ENCODE measurements around the gene EMX1.
A peak's percentile ranks its signal among the peaks of the same experiment; 100 is the strongest.

Gene EMX1

DNA sequence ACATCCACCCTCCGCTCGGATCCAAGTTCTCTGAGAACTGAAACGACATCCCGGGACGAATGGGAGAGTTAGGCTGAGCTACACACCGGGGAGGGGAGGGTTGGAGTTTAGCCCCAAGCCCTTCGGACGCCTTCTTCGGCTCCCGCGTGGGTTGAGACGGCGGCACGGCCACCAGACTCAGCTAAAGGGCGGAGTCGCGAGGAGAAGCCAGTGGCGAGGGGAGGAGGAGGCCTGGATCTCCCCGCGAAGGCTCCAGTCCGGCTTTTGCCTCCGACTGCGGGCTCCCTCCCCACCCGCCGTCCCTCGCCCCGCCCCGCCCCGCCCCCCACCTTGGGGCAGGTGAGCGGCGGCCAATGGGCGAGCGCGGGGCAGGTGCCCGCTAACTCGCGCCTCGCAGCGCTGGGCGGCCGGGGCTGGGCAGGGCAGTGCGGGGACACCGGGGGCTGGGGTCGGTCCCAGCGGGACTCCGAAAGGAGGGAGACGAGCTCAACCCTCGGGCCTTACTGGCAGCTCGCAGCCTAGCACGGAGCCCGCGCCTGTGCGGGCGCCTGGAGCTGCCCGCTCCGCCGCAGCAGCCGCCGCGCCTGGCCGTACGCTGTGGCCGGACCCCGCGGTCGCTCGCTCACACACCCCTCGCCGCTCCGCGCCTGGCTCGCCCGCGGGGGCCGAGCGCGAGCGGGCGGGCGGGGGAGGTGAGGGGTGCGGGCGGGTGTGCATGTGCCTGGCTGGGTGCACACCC, at the start of gene EMX1:
TSS of gene EMX1 (plus strand) at position 382 of the 739 bp plus-strand sequence. CDS start at position 716, 334 bp downstream.
- DNase-seq: no peak

DNA sequence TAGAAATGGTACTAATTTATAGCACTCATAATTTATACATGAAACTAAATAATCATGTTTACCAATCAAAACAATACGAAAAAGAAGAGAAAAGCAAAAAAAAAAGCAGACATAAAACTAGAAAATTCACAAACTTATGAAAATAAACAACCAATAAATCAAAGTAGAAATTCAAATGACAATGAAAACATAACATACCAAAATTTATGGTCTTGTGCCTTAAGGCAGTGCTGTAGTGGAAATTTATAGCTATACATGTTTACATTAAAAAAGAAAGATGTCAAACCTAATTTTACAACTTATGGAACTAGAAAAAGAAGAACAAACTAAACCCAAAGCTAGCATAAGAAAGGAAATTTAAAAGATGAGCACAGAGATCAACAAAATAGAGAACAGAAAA, 46.3 kb upstream of the EMX1 start:
- no peak for DNase-seq

DNA sequence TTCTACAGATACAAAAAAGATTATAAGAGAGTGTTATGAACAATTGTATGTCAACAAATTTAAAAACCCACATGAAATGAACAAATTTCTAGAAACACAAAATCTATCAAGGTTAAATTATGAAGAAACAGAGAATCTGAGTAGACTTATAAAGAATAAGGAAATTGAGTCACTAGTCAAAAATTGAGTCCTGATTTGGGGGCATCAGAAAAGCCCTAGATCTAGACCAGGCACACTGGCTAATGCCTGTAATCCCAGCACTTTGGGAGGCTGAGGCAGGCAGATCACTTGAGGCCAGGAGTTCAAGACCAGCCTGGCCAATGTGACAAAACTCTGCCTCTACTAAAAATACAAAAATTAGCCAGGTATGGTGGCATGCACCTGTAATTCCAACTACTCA, 45.4 kb upstream of the EMX1 start:
- no peak for DNase-seq

DNA sequence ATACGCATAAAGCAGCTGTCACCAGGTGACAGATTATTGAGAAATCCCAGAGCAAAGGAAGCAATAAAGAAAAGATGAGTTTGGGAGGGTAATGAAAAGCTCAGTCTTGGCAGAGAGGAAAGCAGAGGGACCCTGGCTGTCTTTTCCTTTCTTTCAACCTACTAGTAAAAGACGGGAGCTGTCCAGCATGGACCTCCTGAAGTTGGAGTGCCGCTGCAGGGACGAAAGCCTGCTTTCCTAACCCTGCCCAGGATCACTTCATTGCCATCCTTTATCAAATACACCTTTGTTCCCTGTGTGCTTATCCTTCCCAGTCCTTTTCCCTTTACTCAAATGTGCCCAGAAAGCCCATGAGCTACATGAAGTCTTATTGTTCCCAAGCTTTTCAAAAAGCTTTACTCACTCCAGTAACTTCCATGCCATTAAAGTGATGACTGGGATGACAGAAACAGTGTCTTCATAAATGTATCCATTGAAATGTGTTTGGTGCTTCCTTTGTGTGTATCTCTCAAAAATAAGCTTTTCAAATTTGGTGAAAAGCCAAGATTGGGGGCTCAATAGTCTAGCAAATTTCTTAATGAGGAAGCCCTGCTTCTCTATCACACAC, 33.9 kb upstream of the EMX1 start:
- no peak for DNase-seq

GRCh38 chr2:72886505-72887031, 30.8 kb upstream of the EMX1 start:
- DNase-seq: no peak

- peak; percentile 68 for DNase-seq
These were observed 30.1 kb upstream of the EMX1 start, which contains the start of gene SPR for GRCh38 chr2:72887032-72887739. Gene SPR (plus strand): TSS chr2:72887408. CDS start chr2:72887433, 25 bp downstream.

DNA sequence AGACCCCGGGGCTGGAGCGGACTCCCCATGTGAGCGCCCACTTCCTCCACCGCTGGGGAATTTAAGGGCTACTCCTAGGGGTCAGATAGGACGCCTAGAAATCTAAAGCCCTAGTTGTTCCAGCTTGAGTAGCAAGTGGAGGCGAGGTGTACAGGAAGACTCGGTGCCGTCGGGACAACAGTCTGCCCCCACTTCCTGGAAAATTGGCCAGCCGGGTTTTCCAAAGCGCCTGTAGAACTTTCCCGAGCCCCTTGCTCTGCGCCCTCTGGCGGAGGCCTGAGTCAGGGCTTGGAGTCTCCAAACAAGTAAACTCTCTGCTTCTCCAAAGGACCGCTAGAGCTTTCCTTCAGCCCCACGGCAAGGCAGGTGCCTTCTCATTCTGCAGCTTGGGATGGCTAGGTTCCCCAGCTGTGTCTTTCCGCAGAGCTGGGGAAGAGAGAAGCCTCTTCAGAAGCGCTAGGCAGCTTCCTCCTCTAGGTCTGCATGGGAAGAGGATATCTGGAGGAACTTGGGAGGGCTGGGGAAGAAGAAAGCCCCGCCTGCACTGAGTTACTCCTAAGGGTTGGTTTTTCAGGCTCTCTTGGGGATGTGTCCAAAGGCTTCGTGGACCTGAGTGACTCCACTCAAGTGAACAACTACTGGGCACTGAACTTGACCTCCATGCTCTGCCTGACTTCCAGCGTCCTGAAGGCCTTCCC, 29.4 kb upstream of the EMX1 start:
- DNase-seq: peak; percentile 52

DNA sequence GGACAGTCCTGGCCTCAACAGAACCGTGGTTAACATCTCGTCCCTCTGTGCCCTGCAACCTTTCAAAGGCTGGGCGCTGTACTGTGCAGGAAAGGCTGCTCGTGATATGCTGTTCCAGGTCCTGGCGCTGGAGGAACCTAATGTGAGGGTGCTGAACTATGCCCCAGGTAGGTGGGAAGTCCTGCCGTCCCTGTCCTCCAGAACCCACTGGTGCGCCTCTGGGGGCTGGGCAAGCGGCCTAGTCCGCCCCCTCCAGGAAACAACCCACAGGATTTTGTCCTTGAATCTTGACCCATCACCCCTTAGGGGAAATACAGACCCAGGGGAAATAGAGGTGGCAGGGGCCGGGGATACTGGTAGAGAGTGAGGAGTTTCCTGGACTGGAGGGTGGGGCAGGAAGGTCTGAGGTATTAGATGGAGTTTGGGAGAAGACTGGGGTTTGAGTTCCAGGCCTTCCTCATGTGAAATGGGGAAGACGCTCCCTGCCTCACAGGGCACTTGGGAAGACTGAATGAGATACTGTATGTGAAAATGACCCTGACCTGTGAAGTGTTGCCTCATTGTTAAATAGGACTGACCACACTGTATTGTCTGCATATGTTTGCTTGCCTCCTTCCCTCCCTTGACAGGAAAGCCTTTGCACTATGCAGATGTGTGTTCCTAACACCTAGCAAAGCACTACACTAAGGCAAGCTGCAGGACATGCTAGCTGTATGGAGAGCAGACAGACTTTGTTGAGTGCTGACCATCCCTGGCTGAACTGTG, 28.7 kb upstream of the EMX1 start:
- no peak for DNase-seq

DNA sequence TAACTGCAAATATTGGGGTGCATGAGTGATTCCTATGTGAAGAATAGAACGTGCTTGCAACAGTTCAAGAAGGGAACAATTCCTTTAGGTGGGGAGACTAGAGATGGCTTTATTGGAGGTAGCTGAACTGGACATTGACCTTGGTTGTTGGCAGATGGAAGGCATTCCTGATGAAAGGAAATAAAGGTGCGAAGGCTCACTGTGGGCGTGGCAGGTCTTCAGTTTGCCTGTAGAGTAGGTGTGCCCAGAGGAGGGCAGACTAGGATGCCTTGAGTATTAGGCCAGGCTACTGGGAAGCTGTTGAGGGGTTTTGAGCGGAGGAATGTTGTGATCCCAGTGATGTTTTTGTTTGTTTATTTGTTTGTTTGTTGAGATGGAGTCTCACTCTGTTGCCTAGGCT, 27.3 kb upstream of the EMX1 start:
- no peak for DNase-seq

GRCh38 chr2:72891091-72891818, 26.1 kb upstream of the EMX1 start:
- no peak for DNase-seq

DNA sequence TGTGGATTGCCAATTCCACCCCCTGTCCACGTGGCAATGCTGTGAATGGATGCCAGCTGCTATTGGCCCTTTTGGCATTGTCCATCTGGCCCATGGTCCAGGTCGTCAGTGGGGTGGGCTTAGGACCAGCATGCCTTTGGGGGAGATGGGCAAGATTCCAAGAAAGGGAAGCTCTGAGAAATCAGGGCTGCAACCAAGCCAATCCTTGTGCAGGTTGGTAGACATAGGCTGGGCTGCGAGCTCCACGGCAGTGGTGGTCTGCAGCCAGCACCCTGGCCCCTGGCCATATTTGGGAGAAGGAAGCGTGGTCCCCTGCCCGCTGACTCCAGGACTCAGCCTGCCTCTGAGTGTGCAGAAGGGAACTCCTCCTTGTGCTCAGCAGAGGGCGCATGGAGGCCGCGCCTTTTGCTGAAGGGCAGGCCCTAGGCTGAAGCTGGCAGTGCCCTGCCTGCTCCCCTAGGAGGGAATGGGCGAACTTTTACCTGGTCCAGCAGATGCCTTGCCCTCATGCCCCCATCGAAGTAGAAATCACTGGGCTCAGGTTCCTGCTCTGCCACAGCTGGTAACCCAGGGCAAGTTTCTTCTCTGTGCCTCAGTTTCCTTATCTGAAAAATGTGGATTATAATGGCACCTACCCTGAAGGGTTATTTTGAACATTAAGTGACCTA, 24.7 kb upstream of the EMX1 start:
- peak; percentile 49 for DNase-seq

- DNase-seq: no peak
These were observed 23.6 kb upstream of the EMX1 start for GRCh38 chr2:72893594-72894319.

GRCh38 chr2:72894514-72894913, 22.8 kb upstream of the EMX1 start:
- no peak for DNase-seq

GRCh38 chr2:72895154-72895553, 22.2 kb upstream of the EMX1 start:
- no peak for DNase-seq

DNA sequence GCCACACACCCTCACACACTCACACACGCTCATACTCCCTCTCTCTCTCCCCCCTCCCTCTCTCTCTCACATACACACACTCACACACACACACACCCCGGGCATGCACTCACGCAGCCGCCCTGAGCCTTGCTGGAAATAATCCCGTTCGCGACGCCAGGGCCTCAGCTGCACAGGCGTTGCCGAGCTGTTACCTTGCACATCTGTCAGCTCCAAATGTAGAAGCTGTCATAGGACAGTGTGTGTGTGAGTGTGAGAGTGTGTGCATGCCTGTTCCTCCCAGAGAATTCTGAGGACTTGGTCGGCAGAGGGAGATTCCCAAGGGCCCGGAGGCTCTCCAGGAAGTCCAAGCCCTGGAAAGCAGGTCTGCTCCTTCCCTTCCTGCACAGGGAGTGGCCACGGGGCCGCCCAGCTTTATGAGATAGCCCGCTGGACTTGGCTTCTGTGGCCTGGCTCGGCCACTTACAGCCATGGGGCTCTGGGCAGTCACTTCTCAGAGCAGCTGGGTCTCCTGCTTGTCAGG, 21.5 kb upstream of the EMX1 start:
- DNase-seq: no peak

GRCh38 chr2:72896446-72896845, 20.9 kb upstream of the EMX1 start:
- no peak for DNase-seq

DNA sequence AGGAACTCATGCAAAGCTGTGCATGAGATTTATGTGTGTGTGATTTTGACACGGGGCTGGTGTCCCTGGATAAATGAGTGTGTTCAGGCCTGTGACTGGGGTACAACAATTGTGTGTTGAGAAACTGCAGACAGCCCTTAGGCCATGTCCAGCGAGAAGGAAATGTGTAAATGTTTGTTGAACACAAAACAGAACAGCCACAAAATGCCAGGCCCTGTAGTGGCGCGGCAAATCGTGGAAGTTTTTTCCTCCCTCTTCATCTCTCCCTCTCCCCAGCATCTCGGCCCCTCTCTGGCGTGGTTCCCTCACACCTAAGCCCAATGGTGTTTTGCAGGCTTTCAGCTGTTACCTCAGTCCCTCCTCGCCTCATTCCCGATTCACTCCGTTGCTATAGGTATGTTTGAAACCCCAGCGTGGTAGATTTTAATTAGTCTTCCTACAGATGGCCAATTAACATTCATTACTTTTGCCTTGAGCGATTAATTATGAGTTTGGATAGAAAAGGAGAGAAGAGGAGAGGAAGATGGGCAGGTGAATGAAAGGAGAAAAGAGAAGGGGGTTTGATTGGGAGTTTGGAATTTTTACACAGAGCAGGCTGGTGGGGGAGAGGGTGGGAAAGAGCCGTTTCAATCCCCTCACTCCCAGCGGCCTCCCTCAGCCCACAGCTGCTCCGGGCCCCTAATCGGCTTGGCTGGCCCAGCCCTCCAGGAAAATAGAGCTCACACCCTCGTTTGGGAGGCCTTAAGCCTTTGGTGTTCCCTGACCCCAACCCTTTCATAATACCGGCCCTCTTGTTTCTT, 19.3 kb upstream of the EMX1 start:
- no peak for DNase-seq

DNA sequence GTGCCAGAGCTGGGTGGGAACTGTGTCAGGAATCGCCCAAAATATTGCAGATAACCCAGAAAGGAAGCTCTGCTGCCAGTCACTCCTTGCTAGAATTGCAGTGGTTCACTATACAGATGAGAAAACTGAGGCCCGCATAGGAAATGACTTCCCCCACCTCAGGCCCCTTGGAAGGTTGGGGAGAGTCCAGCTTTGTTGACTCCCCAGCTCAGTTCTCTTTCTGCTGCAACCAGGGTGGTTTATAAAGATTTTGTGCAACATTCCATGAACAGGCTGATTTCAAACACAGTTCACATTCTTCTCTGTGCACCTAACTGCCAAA, 18.8 kb upstream of the EMX1 start:
- DNase-seq: no peak

GRCh38 chr2:72900191-72900825, 17.0 kb upstream of the EMX1 start:
- no peak for DNase-seq

Measured in activated CD4-positive, CD25-positive, alpha-beta regulatory T cell treated with anti-CD3 and anti-CD28 coated beads, Interleukin-2, amount 50 U/mL, for 72 hours (primary cell).